ENCODE measurements around the gene PRICKLE1.

- TF ChIP-seq CTCF (conservative IDR thresholded peaks at IDR 0.05; ENCODE audit: low read length) (no peak), EZH2phosphoT487 (IDR thresholded peaks at IDR 0.05; ENCODE audit: borderline replicate concordance) (no peak)
These were observed 143.7 kb downstream of the PRICKLE1 start for GRCh38 chr12:42445891-42446290.

Data from Loucy (cell line).